ENCODE data around the gene ACACB.

DNA sequence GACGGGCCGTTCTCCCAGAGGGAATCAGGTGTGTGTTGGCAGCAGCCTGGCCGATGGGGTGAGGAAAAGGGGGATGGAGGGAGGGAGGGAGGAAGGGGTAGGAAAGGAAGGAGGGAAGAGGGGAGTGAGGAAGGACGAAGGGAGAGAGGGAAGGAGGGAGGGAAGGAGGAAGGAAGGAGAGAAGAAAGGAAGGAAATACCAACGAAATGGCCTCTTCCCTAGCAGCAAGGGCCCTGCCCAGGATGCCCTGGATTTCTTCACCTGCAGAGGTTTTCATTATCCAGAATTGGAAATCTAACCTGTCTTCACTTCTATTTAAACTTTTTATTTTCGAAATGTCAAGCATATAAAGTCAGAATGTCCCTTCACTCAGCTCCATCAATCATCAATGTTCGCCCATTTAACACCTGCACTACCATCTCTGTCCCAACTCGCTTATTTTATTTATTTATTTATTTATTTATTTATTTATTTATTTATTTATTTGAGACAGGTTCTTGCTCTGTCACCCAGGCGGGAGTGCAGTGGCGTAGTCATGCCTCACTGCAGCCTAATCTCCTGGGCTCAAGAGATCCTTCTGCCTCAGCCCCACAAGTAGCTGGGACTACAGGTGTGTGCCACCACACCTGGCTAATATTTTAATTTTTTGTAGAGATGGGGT lies 70.7 kb downstream of the ACACB start:
- TF ChIP-seq POLR2AphosphoS5 (IDR thresholded peaks at IDR 0.05; ENCODE audit: insufficient read depth in 1 of 2, low read depth in 1 of 2): no peak
- TF ChIP-seq, protein P1, sequence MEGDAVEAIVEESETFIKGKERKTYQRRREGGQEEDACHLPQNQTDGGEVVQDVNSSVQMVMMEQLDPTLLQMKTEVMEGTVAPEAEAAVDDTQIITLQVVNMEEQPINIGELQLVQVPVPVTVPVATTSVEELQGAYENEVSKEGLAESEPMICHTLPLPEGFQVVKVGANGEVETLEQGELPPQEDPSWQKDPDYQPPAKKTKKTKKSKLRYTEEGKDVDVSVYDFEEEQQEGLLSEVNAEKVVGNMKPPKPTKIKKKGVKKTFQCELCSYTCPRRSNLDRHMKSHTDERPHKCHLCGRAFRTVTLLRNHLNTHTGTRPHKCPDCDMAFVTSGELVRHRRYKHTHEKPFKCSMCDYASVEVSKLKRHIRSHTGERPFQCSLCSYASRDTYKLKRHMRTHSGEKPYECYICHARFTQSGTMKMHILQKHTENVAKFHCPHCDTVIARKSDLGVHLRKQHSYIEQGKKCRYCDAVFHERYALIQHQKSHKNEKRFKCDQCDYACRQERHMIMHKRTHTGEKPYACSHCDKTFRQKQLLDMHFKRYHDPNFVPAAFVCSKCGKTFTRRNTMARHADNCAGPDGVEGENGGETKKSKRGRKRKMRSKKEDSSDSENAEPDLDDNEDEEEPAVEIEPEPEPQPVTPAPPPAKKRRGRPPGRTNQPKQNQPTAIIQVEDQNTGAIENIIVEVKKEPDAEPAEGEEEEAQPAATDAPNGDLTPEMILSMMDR (IDR thresholded peaks at IDR 0.05): no peak

All from vagina (tissue), 2 donors.